HG03159 (cell line): Measurements from ENCODE around the gene MAP3K6.

Experiments used
- ATAC-seq: cut with Tn5 transposase; IDR thresholded peaks from one replicate; pipeline ENCODE4 v1.9.1; 2021; ENCODE audit warnings: mild to moderate bottlenecking, moderate library complexity; ENCODE audit not compliant: unreplicated experiment

The MAP3K6 gene

GRCh38 chr1:27374362-27375086 lies 7.8 kb upstream of the MAP3K6 start, which contains the start of gene FCN3:
Gene FCN3, minus strand, starts transcription at chr1:27374824. Its CDS starts 6 bp downstream, at chr1:27374818.
- no peak for ATAC-seq

GRCh38 chr1:27372808-27373690 lies 6.3 kb upstream of the MAP3K6 start:
- no peak for ATAC-seq

- ATAC-seq = no peak
These were observed 5.5 kb upstream of the MAP3K6 start for GRCh38 chr1:27372022-27372807.

GRCh38 chr1:27368869-27369582 lies 2.3 kb upstream of the MAP3K6 start:
- no peak for ATAC-seq

GRCh38 chr1:27367160-27367650 lies 444 bp upstream of the MAP3K6 start:
- no peak for ATAC-seq

- ATAC-seq = peak; percentile 31
These were observed 699 bp downstream of the MAP3K6 start for GRCh38 chr1:27366113-27366410.

GRCh38 chr1:27365372-27366112 lies 1.2 kb downstream of the MAP3K6 start:
- peak; percentile 62 for ATAC-seq

GRCh38 chr1:27364696-27365371 lies 1.9 kb downstream of the MAP3K6 start:
- ATAC-seq = no peak

- no peak for ATAC-seq
These were observed 2.7 kb downstream of the MAP3K6 start for GRCh38 chr1:27363766-27364695.

GRCh38 chr1:27361553-27361952 lies 5.2 kb downstream of the MAP3K6 start:
- ATAC-seq = no peak

GRCh38 chr1:27361044-27361402 lies 5.7 kb downstream of the MAP3K6 start:
- no peak for ATAC-seq

- no peak for ATAC-seq
These were observed 6.4 kb downstream of the MAP3K6 start for GRCh38 chr1:27360159-27361043.

- ATAC-seq = no peak
These were observed 7.0 kb downstream of the MAP3K6 start for GRCh38 chr1:27359822-27360158.

- no peak for ATAC-seq
These were observed 7.8 kb downstream of the MAP3K6 start for GRCh38 chr1:27358928-27359313.

GRCh38 chr1:27358038-27358927 lies 8.5 kb downstream of the MAP3K6 start:
- no peak for ATAC-seq

GRCh38 chr1:27357281-27358037 lies 9.3 kb downstream of the MAP3K6 start:
- no peak for ATAC-seq
